Liver (tissue), 9 donors: ENCODE data around the gene NMD3. TPM values are rescaled to one million over a fixed set of nuclear protein-coding genes. Genes with fewer than 3 reads are reported as not detected.

Experiments
- DNase-seq: peaks from one replicate; pipeline ENCODE4 v3.0.0-alpha.2; 2017; ENCODE audit warnings: low spot score
- H3K27ac ChIP-seq, 2 donors: one replicate each; pipeline ENCODE4 v1.7.0; 2013; ENCODE audit warnings: inconsistent platforms in 2 of 2, low read length in 2 of 2, control low read depth in 1 of 2, low read depth in 1 of 2, mild to moderate bottlenecking in 1 of 2
- H3K27me3 ChIP-seq, 4 donors: one replicate each; pipeline versions ENCODE4 v1.6.1 to v1.7.0; 2013; ENCODE audit warnings: low read length in 3 of 4, inconsistent platforms in 1 of 4, mild to moderate bottlenecking in 1 of 4, moderate library complexity in 1 of 4; ENCODE audit not compliant: control insufficient read depth in 4 of 4, insufficient read depth in 4 of 4
- H3K36me3 ChIP-seq, 4 donors: one replicate each; pipeline versions ENCODE4 v1.6.1 to v1.7.0; 2013; ENCODE audit warnings: low read length in 3 of 4, mild to moderate bottlenecking in 3 of 4, low read depth in 1 of 4, moderate library complexity in 1 of 4; ENCODE audit not compliant: control insufficient read depth in 4 of 4, insufficient read depth in 3 of 4
- H3K4me1 ChIP-seq, 4 donors: one replicate each; pipeline versions ENCODE4 v1.6.1 to v1.7.0; 2013; ENCODE audit warnings: low read length in 3 of 4, mild to moderate bottlenecking in 3 of 4, moderate library complexity in 1 of 4; ENCODE audit not compliant: control insufficient read depth in 4 of 4, insufficient read depth in 4 of 4
- H3K4me3 ChIP-seq, 3 donors: one replicate each; pipeline versions ENCODE4 v1.6.1 to v1.7.0; 2013; ENCODE audit warnings: low read length in 3 of 3, control low read depth in 1 of 3, low read depth in 1 of 3, mild to moderate bottlenecking in 1 of 3
- H3K9ac ChIP-seq, 2 donors: one replicate each; pipeline ENCODE4 v1.7.0; 2013; ENCODE audit warnings: low read length in 2 of 2, mild to moderate bottlenecking in 2 of 2, moderate library complexity in 2 of 2, control low read depth in 1 of 2, low read depth in 1 of 2
- H3K9me3 ChIP-seq, 4 donors: one replicate each; pipeline versions ENCODE4 v1.6.1 to v1.7.0; 2013; ENCODE audit warnings: low read length in 3 of 4; ENCODE audit not compliant: control insufficient read depth in 4 of 4
- EGR1 ChIP-seq, 2 donors: IDR thresholded peaks; 2 replicates each; pipeline ENCODE4 v1.6.1; 2016 to 2018; ENCODE audit warnings: antibody characterized with exemption in 2 of 2, low read depth in 2 of 2
- FOXA1 ChIP-seq: IDR thresholded peaks from 2 replicates; pipeline ENCODE4 v1.6.1; 2016; ENCODE audit warnings: antibody characterized with exemption
- FOXA2 ChIP-seq: IDR thresholded peaks from 2 replicates; pipeline ENCODE4 v1.6.1; 2016; ENCODE audit warnings: antibody characterized with exemption
- GABPA ChIP-seq, 2 donors: IDR thresholded peaks in 1 of 2; conservative IDR thresholded peaks in 1 of 2; 2 replicates each; pipeline ENCODE4 v1.6.1; 2016; ENCODE audit warnings: antibody characterized with exemption in 2 of 2, mild to moderate bottlenecking in 1 of 2, moderate library complexity in 1 of 2
- HNF4A ChIP-seq, 2 donors: conservative IDR thresholded peaks; 2 replicates each; pipeline ENCODE4 v1.6.1; 2016; ENCODE audit warnings: antibody characterized with exemption in 2 of 2, mild to moderate bottlenecking in 2 of 2
- HNF4G ChIP-seq: IDR thresholded peaks from 2 replicates; pipeline ENCODE4 v1.6.1; 2016; ENCODE audit warnings: antibody characterized with exemption
- JUND ChIP-seq, 2 donors: IDR thresholded peaks; 2 replicates each; pipeline ENCODE4 v1.6.1; 2016; ENCODE audit warnings: antibody characterized with exemption in 2 of 2
- NR2F2 ChIP-seq: IDR thresholded peaks from 2 replicates; pipeline ENCODE4 v1.6.1; 2016; ENCODE audit warnings: antibody characterized with exemption
- RAD21 ChIP-seq, 2 donors: IDR thresholded peaks; 2 replicates each; pipeline ENCODE4 v1.6.1; 2016; ENCODE audit warnings: antibody characterized with exemption in 2 of 2, mild to moderate bottlenecking in 2 of 2
- REST ChIP-seq: IDR thresholded peaks from 2 replicates; pipeline ENCODE4 v1.6.1; 2016; ENCODE audit warnings: antibody characterized with exemption, mild to moderate bottlenecking
- RXRA ChIP-seq, 2 donors: IDR thresholded peaks; 2 replicates each; pipeline ENCODE4 v1.6.1; 2017 to 2018; ENCODE audit warnings: antibody characterized with exemption in 2 of 2, mild to moderate bottlenecking in 1 of 2
- SP1 ChIP-seq: IDR thresholded peaks from 2 replicates; pipeline ENCODE4 v1.6.1; 2018; ENCODE audit warnings: antibody characterized with exemption, mild to moderate bottlenecking
- TAF1 ChIP-seq: conservative IDR thresholded peaks from 2 replicates; pipeline ENCODE4 v1.6.1; 2016; ENCODE audit warnings: antibody characterized with exemption, mild to moderate bottlenecking
- YY1 ChIP-seq: IDR thresholded peaks from 2 replicates; pipeline ENCODE4 v1.6.1; 2016; ENCODE audit warnings: antibody characterized with exemption, mild to moderate bottlenecking
- WGBS: extraction: QIAGEN DNeasy Blood & Tissue Kit; methylation state at CpG from one replicate; pipeline ENCODE4 v1.1.7; 2013; 5-methylcytosine and 5-hydroxymethylcytosine counted together
- polyA plus RNA-seq, 2 donors: library from polyadenylated mRNA; stranded (reverse) in 1 of 2; unstranded in 1 of 2; fragments of 200-250 nt in 1 of 2; fragments of >200 nt in 1 of 2; fragmentation: Nextera tagmentation in 1 of 2; extraction: Ambion mirVana in 1 of 2; gene quantifications; one replicate each; pipeline versions ENCODE4 v1.2.1 to v1.2.3, GENCODE V29; 2013 to 2015
- total RNA-seq, 2 donors: library from RNA; depleted of rRNA; stranded (reverse); fragments of >200 nt; gene quantifications; one replicate each; pipeline ENCODE4 v1.2.3, GENCODE V29; 2014
- TF ChIP-seq, protein P1 (sequence below): IDR thresholded peaks from 2 replicates; pipeline ENCODE4 v1.6.1; 2016; ENCODE audit warnings: antibody characterized with exemption
- TF ChIP-seq, protein P2 (sequence below): IDR thresholded peaks from 2 replicates; pipeline ENCODE4 v1.6.1; 2016; ENCODE audit warnings: antibody characterized with exemption
- TF ChIP-seq, protein P3 (sequence below): IDR thresholded peaks from 2 replicates; pipeline ENCODE4 v1.6.1; 2016; ENCODE audit warnings: antibody characterized with exemption
- donor health status: healthy.
- donor health status: healthy.
- donor health status: healthy.
- donor health status: healthy.
- donor health status: healthy.

Gene NMD3
- total and polyA plus RNA-seq, 4 donors: 19.9 to 58.7 (median 36.6) TPM

- TF ChIP-seq JUND (IDR thresholded peaks at IDR 0.05) (peak; percentile 29 to 49), FOXA1 (no peak), HNF4A (conservative IDR thresholded peaks at IDR 0.05) (peak in 1 of 2 donors; percentile 37)
- H3K4me1 ChIP-seq: peaks cover 0 to 8% (median 0%) of the 10 kb centered on the region in 4 donors
- H3K27ac ChIP-seq: no peak overlapping the region
- H3K27me3 ChIP-seq: no peaks in the 10 kb centered on the region
- H3K9ac ChIP-seq: no peak overlapping the region
- no peaks in the 10 kb centered on the region for H3K9me3 ChIP-seq
- H3K36me3 ChIP-seq: no peaks in the 10 kb centered on the region
- DNase-seq: no peak
- WGBS: 87% methylated on average over 5 of the region's 5 CpGs
- no peak overlapping the region for H3K4me3 ChIP-seq
Measured at GRCh38 chr3:161217496-161217895, 3.6 kb upstream of the NMD3 start.

- TF ChIP-seq YY1 (no peak), FOXA1 (no peak), REST (no peak), FOXA2 (no peak), HNF4G (no peak)
- TF ChIP-seq, protein P1, sequence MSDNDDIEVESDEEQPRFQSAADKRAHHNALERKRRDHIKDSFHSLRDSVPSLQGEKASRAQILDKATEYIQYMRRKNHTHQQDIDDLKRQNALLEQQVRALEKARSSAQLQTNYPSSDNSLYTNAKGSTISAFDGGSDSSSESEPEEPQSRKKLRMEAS: no peak
- Histone ChIP-seq H3K36me3 (no peaks in the 10 kb centered on the region), H3K9ac (no peak overlapping the region), H3K9me3 (no peaks in the 10 kb centered on the region), H3K27ac (no peak overlapping the region), H3K27me3 (no peaks in the 10 kb centered on the region), H3K4me3 (no peak overlapping the region), H3K4me1 (peaks cover 0 to 17% (median 5%) of the 10 kb centered on the region in 4 donors)
- 94% methylated on average over 4 of the region's 4 CpGs for WGBS
- DNase-seq: no peak
Measured at GRCh38 chr3:161219495-161219894, 1.6 kb upstream of the NMD3 start.

DNA sequence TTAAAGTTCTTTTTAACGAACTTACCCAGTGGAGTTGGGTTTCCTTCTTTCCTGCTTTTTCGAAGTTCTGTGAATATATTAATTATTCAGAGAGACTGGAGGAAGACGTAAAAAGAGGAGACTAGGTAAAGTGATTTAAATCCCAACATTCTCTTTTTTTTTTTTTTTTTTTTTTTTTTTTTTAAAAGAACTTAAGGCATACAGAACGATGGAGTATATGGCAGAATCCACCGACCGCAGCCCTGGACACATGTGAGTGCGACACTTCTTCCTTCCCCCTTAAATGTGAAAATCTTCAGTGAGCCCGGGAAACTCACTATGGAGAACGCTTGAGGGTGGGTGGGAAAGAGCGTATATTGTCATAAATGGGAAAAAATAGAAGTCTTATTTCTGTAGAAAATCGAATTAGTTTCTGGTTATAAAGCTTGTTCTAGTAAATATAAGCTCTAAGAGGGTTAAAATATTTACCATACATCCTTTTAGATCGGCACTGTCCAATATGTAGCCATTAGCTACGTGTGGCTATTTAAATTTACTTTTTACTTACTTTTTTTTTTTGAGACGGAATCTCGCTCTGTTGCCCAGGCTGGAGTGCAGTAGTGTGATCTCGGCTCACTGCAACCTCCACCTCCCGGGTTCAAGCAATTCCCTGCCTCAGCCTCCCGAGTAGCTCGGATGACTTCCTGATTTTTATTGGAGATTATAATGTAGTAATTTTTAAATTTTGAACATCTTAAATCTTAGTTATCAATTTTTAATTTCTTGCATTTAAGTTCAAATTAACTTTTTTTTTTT, 892 bp downstream of the NMD3 start:
- H3K36me3 ChIP-seq: peaks cover 0 to 1% (median under 1%) of the 10 kb centered on the region in 4 donors
- no peaks in the 10 kb centered on the region for H3K27me3 ChIP-seq
- H3K9ac ChIP-seq: peak overlapping the region; percentile 89 to 98
- H3K27ac ChIP-seq: peak overlapping the region; percentile 97 to 98
- no peaks in the 10 kb centered on the region for H3K9me3 ChIP-seq
- no peak for DNase-seq
- H3K4me3 ChIP-seq: peak overlapping the region; percentile 92 to 99 (median 92)
- WGBS: 4% methylated on average over 19 of the region's 19 CpGs
- H3K4me1 ChIP-seq: peaks cover 0 to 29% (median 10%) of the 10 kb centered on the region in 4 donors
- TF ChIP-seq RXRA (IDR thresholded peaks at IDR 0.05) (no peak), NR2F2 (no peak), TAF1 (peak; percentile 62), FOXA2 (no peak), SP1 (no peak), RAD21 (IDR thresholded peaks at IDR 0.05) (no peak), REST (peak; percentile 29), FOXA1 (no peak), EGR1 (IDR thresholded peaks at IDR 0.05; ENCODE audit: low read depth in 2 of 2) (no peak), JUND (IDR thresholded peaks at IDR 0.05) (no peak), YY1 (peak; percentile 20), HNF4G (no peak), HNF4A (conservative IDR thresholded peaks at IDR 0.05) (no peak), GABPA (IDR thresholded peaks at IDR 0.05 in 1 of 2, conservative IDR thresholded peaks at IDR 0.05 in 1 of 2) (no peak)
- TF ChIP-seq, protein P2, sequence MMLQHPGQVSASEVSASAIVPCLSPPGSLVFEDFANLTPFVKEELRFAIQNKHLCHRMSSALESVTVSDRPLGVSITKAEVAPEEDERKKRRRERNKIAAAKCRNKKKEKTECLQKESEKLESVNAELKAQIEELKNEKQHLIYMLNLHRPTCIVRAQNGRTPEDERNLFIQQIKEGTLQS: no peak
- TF ChIP-seq, protein P3, sequence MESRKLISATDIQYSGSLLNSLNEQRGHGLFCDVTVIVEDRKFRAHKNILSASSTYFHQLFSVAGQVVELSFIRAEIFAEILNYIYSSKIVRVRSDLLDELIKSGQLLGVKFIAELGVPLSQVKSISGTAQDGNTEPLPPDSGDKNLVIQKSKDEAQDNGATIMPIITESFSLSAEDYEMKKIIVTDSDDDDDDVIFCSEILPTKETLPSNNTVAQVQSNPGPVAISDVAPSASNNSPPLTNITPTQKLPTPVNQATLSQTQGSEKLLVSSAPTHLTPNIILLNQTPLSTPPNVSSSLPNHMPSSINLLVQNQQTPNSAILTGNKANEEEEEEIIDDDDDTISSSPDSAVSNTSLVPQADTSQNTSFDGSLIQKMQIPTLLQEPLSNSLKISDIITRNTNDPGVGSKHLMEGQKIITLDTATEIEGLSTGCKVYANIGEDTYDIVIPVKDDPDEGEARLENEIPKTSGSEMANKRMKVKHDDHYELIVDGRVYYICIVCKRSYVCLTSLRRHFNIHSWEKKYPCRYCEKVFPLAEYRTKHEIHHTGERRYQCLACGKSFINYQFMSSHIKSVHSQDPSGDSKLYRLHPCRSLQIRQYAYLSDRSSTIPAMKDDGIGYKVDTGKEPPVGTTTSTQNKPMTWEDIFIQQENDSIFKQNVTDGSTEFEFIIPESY: no peak
- TF ChIP-seq, protein P1: no peak
